Heart left ventricle (tissue), 16 donors: ENCODE results near the gene CSNK2A2. TPM values are rescaled to one million over a fixed set of nuclear protein-coding genes. Genes with fewer than 3 reads are reported as not detected.

Experiments used
- ATAC-seq, 4 donors: fragments of 200-7000 bp; cut with Tn5 transposase; one replicate each; pipeline ENCODE4 v1.9.1; 2020 to 2022; ENCODE audit warnings: moderate library complexity in 4 of 4, mild to moderate bottlenecking in 3 of 4, moderate number of reproducible peaks in 1 of 4
- DNase-seq, 5 donors: peaks; one replicate each; pipeline ENCODE4 v3.0.0-alpha.2; 2020
- H3K27ac ChIP-seq, 12 donors: fragments of 200-600 bp; sonication (generic) in 4 of 12; one replicate each; pipeline versions ENCODE4 v1.5.0 to v1.8.0; 2016 to 2022; ENCODE audit warnings: mild to moderate bottlenecking in 2 of 12
- H3K27me3 ChIP-seq, 9 donors: fragments of 200-600 bp; sonication (generic) in 2 of 9; one replicate each; pipeline versions ENCODE4 v1.5.1 to v1.8.0; 2016 to 2022; ENCODE audit warnings: mild to moderate bottlenecking in 3 of 9
- H3K36me3 ChIP-seq, 9 donors: fragments of 200-600 bp; sonication (generic) in 2 of 9; one replicate each; pipeline versions ENCODE4 v1.5.0 to v1.8.0; 2018 to 2022; ENCODE audit warnings: mild to moderate bottlenecking in 2 of 9
- H3K4me1 ChIP-seq, 12 donors: fragments of 200-600 bp; sonication (generic) in 4 of 12; one replicate each; pipeline versions ENCODE4 v1.5.0 to v1.8.0; 2016 to 2022; ENCODE audit warnings: mild to moderate bottlenecking in 3 of 12
- H3K4me3 ChIP-seq, 12 donors: fragments of 200-600 bp; sonication (generic) in 4 of 12; one replicate each; pipeline versions ENCODE4 v1.5.0 to v1.8.0; 2017 to 2022; ENCODE audit warnings: mild to moderate bottlenecking in 9 of 12, moderate library complexity in 4 of 12
- H3K9me3 ChIP-seq, 12 donors: fragments of 200-600 bp; sonication (generic) in 4 of 12; one replicate each; pipeline versions ENCODE4 v1.5.0 to v1.8.0; 2016 to 2022; ENCODE audit warnings: mild to moderate bottlenecking in 1 of 12
- POLR2A ChIP-seq, 2 donors: fragments of 450-650 bp; IDR thresholded peaks; one replicate each; pipeline ENCODE4 v1.6.1; 2017; ENCODE audit warnings: antibody characterized with exemption in 2 of 2, mild to moderate bottlenecking in 2 of 2, moderate library complexity in 2 of 2
- WGBS, 4 donors: extraction: QIAGEN DNeasy Blood & Tissue Kit in 2 of 4; methylation state at CpG; one replicate each; pipeline versions ENCODE4 v1.1.5 to v1.1.7; 2013 to 2018; 5-methylcytosine and 5-hydroxymethylcytosine counted together
- intact Hi-C, 10 donors: fragments of 100-400 bp; cut with DNase I; formaldehyde crosslinking; loops; one replicate each; pipeline versions ENCODE4 v1.11.1 to v1.14.2; 2022
- polyA plus RNA-seq, 2 donors: library from polyadenylated mRNA; stranded (reverse); fragments of 200-250 nt; gene quantifications; one replicate each; pipeline ENCODE4 v1.2.3, GENCODE V29; 2013
- total RNA-seq, 9 donors: library from RNA; depleted of rRNA in 2 of 9; stranded (reverse); fragments of >200 nt in 2 of 9; fragmentation: NEBNext Ultra II Directional in 3 of 9; extraction: Animal tissue kit (Norgen Biotek cat#: 25700) in 3 of 9; gene quantifications; one replicate each; pipeline versions ENCODE4 v1.1.0 to v1.2.4, GENCODE V29; 2016 to 2023
- TF ChIP-seq, protein P1 (sequence below), 12 donors: fragments of 200-600 bp; sonication (generic) in 4 of 12; IDR thresholded peaks; one replicate each; pipeline versions ENCODE4 v1.5.0 to v1.8.0; 2018 to 2022; ENCODE audit warnings: antibody characterized with exemption in 12 of 12, mild to moderate bottlenecking in 5 of 12
- donor health status: ischemic (EF 13 %, LVEDD 7.1; RV severe dilation, severe dysfunction).
- donor health status: healthy with polysubstance abuse.
- donor health status: DM: no; HTN: yes; CAD: no.
- donor health status: DM: no; HTN: no; CAD: no.
- donor health status: ischemic (EF 25% LVEDD 6.9; RV normal size, moderate dysfunction).
- donor health status: ischemic (EF 25% LVEDD 5.7; RV mildly dilated, moderate dysfunction).
- donor health status: healthy.
- donor health status: DM: yes; HTN: yes; CAD: no.
- donor health status: ischemic (EF 35%, LVEDD 5.7; RV mildly dilated, moderate dysfunction).
- donor health status: nonischemic (EF 11% LVEDD 7.7; RV severe dilation, severe dysfunction).
- donor health status: DM: yes; HTN: yes; CAD: no.
- donor health status: PGD.
- donor health status: ischemic (EF 29% LVEDD 5.4; RV normal size, mild dysfunction).
- donor health status: nonischemic (EF 23%, LVEDD 6.1; RV moderate dilation, normal function).

The CSNK2A2 gene
- total and polyA plus RNA-seq, 11 donors, result 20.9 to 48.4 (median 36.4) TPM

DNA sequence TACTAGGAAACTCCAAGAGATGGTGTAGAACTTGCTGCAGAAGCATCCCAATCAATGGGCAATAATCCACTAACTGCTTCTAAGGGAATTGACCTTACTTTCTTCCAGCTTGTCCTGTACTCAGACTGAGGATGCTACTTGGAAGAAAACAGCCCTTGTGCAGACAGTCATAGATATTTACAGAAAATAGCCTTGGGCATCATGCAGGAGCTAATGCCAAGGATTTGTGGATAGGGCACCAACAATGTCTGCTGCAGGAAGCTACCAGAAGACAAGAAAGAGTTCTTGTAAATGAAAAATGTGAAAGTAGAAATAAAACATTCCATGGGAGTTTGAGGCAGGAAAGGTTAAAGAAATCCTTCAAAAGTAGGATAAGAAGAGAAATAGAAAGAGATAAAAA is 21.5 kb upstream of the CSNK2A2 start:
- H3K27ac ChIP-seq, result no peak overlapping the region
- ATAC-seq (no peak), DNase-seq (no peak)
- no peak overlapping the region for H3K4me3 ChIP-seq
- H3K27me3 ChIP-seq, result peaks cover 0 to 5% (median 0%) of the 10 kb centered on the region in 9 donors
- no peaks in the 10 kb centered on the region for H3K4me1 ChIP-seq
- no peak for TF ChIP-seq POLR2A (IDR thresholded peaks at IDR 0.05)
- TF ChIP-seq, protein P1, sequence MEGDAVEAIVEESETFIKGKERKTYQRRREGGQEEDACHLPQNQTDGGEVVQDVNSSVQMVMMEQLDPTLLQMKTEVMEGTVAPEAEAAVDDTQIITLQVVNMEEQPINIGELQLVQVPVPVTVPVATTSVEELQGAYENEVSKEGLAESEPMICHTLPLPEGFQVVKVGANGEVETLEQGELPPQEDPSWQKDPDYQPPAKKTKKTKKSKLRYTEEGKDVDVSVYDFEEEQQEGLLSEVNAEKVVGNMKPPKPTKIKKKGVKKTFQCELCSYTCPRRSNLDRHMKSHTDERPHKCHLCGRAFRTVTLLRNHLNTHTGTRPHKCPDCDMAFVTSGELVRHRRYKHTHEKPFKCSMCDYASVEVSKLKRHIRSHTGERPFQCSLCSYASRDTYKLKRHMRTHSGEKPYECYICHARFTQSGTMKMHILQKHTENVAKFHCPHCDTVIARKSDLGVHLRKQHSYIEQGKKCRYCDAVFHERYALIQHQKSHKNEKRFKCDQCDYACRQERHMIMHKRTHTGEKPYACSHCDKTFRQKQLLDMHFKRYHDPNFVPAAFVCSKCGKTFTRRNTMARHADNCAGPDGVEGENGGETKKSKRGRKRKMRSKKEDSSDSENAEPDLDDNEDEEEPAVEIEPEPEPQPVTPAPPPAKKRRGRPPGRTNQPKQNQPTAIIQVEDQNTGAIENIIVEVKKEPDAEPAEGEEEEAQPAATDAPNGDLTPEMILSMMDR (IDR thresholded peaks at IDR 0.05), result no peak
- H3K36me3 ChIP-seq, result no peaks in the 10 kb centered on the region
- H3K9me3 ChIP-seq, result peaks cover 0 to 14% (median 0%) of the 10 kb centered on the region in 12 donors
- intact Hi-C loops, result no loop called here

DNA sequence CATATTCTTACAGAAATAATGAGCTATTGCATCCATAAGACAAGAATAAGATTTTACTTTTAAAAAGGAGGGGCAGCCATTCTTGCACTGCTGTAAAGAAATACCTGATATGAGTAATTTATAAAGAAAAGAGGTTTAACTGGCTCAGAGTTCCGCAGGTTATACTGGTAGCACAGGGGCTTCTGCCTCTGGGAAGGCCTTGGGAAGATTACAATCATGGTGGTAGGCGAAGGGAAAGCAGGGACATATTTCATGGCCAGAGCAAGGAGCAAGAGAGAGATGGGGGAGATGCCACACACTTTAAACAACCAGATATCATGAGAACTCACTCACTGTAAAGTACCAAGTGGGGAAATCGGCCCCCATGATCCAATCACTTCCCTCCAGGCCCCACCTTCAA is 20.9 kb upstream of the CSNK2A2 start:
- DNase-seq, result no peak
- Histone ChIP-seq H3K4me1 (no peaks in the 10 kb centered on the region), H3K36me3 (no peaks in the 10 kb centered on the region), H3K27ac (no peak overlapping the region), H3K9me3 (peaks cover 0 to 14% (median 0%) of the 10 kb centered on the region in 12 donors), H3K4me3 (no peak overlapping the region), H3K27me3 (peaks cover 0 to 5% (median 0%) of the 10 kb centered on the region in 9 donors)
- no peak for ATAC-seq
- TF ChIP-seq POLR2A (IDR thresholded peaks at IDR 0.05), result no peak
- TF ChIP-seq, protein P1 (IDR thresholded peaks at IDR 0.05), result no peak
- WGBS, 4 donors, result 31 to 54% (median 36%) methylated on average over 3 of the region's 3 CpGs
- intact Hi-C loops, result no loop called here

DNA sequence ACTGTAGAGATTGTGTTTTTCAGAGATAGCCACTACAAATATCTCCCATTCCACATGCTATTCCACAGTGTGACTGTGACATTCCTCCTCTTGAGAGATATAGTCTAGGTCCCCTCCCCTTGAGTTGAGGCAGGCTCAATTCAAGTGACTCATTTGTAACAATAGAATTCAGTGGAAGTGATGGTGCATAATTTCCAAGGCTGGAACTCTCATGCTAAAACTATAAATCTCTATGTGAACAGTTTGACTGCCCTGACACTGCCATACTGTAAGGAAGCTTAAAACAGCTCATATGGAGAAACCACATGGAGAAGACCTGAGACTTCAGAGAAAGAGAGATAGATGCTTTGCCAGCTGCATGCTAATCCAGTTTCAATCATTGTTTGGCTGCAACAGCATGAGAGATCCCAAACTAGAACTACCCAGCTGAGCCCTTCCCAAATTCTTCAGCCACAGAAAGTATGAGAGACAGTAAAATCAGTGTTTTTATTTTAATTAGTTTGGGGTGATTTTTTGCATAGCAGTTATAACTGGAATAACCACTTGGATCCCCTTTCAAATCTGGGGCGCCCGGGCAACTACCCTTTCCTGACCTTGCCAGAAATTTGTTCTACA is 19.5 kb upstream of the CSNK2A2 start:
- intact Hi-C loops, result no loop called here
- H3K4me3 ChIP-seq, result no peak overlapping the region

DNA sequence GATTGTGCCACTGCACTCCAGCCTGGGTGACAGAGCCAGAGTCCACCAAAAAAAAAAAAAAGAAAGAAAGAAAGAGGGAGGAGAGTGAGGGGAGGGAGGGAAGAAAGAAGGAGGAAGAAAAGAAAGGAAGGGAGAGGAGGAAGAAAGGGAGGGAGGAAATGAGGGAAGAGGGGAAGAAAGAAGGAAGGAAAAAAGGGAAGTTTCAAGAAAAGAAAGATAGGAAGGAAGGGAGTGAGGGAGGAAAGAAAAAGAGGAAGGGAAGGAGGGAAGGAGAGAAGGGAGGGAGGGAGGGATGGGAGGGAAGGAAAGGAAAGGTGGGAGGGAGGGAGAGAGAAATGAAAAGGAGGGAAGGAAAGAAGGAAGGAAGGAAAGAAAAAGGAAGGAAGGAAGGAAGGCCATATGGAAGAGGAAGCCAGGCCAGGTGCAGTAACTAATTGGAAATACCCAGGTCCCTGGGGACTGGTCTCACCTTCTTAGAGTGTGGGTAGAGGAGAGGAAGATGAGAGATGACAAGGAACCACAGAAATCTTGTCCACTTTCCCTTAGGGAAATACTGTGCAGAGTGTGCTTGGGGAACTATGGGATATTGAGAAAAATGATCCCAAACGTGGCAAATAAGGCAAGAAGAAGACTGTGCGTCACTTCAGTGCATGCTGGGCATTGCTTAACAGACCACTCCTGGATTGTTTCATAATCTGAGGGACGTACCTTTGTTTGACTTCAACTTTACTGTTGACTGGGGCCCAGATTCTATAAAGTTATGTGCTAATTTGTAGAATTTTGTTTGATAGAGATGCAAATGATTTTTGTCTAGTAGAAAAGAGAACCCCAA is 15.1 kb upstream of the CSNK2A2 start:
- Histone ChIP-seq H3K9me3 (peaks cover 0 to 10% (median 0%) of the 10 kb centered on the region in 12 donors), H3K27ac (no peak overlapping the region), H3K4me3 (no peak overlapping the region), H3K27me3 (peaks cover 0 to 5% (median 0%) of the 10 kb centered on the region in 9 donors), H3K36me3 (no peaks in the 10 kb centered on the region), H3K4me1 (no peaks in the 10 kb centered on the region)
- DNase-seq (no peak), ATAC-seq (no peak)
- TF ChIP-seq, protein P1 (IDR thresholded peaks at IDR 0.05), result no peak
- no peak for TF ChIP-seq POLR2A (IDR thresholded peaks at IDR 0.05)
- intact Hi-C loops, result no loop called here
- WGBS, 4 donors, result 66 to 75% (median 71%) methylated on average over 3 of the region's 3 CpGs

More for the DNA sequence above, 19.5 kb upstream of the CSNK2A2 start:
- DNase-seq (no peak), ATAC-seq (no peak)
- Histone ChIP-seq H3K27ac (no peak overlapping the region), H3K9me3 (peaks cover 0 to 14% (median 0%) of the 10 kb centered on the region in 12 donors), H3K27me3 (peaks cover 0 to 5% (median 0%) of the 10 kb centered on the region in 9 donors), H3K36me3 (no peaks in the 10 kb centered on the region), H3K4me1 (no peaks in the 10 kb centered on the region)
- TF ChIP-seq POLR2A (IDR thresholded peaks at IDR 0.05), result no peak
- TF ChIP-seq, protein P1 (IDR thresholded peaks at IDR 0.05), result no peak
- WGBS, 4 donors, result 0 to 51% (median 44%) methylated on average over 2 of the region's 2 CpGs
